Measurements from ENCODE around the gene SHMT1.
A peak's percentile ranks its signal among the peaks of the same experiment; 100 is the strongest.
"Not testable (repeated sequence)": the region's sequence is repeated elsewhere in the genome, so short reads cannot be mapped to it uniquely, and the experiment has no call there.

SHMT1 gene

DNA sequence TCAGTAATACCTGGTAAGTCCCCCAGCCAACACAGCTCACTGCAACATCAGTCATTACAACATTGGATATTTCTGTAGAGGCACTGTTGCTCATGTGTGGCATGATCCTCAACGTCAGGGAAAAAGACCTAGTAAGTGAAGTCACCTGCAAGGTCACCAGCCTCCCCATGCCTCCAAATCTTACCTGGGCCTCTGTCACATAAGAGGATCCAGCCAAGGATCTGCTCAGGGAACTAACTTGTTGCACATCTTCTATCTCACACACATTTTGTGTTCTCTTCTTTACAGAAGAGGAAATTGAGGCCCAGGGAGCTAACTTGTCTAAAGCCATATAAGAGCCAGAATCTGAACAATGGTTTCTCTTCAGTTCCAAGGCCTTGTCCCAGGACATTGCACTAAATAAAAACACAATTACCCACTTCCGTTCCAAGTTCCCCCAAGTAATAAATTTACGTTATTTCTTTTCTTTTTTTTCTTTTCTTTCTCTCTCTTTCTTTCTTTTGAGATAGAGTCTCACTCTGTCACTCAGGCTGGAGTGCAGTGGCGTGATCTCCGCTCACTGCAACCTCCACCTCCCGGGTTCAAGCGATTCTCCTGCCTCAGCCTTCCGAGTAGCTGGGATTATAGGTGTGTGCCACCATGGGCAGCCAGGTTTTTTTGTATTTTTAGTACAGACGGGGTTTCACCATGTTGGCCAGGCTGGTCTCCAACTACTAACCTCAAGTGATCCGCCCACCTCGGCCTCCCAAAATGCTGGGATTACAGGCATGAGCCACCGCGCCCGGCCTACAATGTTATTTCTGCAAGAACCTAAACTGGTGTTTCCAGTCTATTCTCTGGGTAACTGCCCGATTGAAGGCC lies 1.3 kb downstream of the SHMT1 start:
- Histone ChIP-seq H3K9ac (ENCODE audit: low read length in 5 of 5) (peak overlapping the region; percentile 46 to 93 (median 79)), H3K4me3 (ENCODE audit: low read depth in 1 of 5, low read length in 5 of 5) (peak overlapping the region; percentile 73 to 86 (median 83)), H3K9me3 (ENCODE audit: control insufficient read depth in 5 of 5, low read length in 5 of 5) (no peaks in the 10 kb centered on the region), H3K27me3 (ENCODE audit: control insufficient read depth in 5 of 5, insufficient read depth in 4 of 5, low read length in 5 of 5) (no peaks in the 10 kb centered on the region), H3K4me1 (ENCODE audit: control insufficient read depth in 5 of 5, insufficient read depth in 5 of 5, low read length in 5 of 5) (peaks cover 1 to 44% (median 33%) of the 10 kb centered on the region in 5 donors), H3K27ac (ENCODE audit: low read depth, low read length) (peak overlapping the region; percentile 96), H3K36me3 (ENCODE audit: control insufficient read depth in 5 of 5, insufficient read depth in 5 of 5, low read length in 5 of 5) (peaks cover 0 to 7% (median 2%) of the 10 kb centered on the region in 5 donors)

GRCh38 chr17:18360518-18360917 lies 2.8 kb downstream of the SHMT1 start:
- Histone ChIP-seq H3K9ac (ENCODE audit: low read length in 5 of 5) (no peak overlapping the region), H3K27ac (ENCODE audit: low read depth, low read length) (peak overlapping the region; percentile 96)

GRCh38 chr17:18356624-18357023 lies 6.7 kb downstream of the SHMT1 start:
- Histone ChIP-seq H3K27me3 (ENCODE audit: control insufficient read depth in 5 of 5, insufficient read depth in 4 of 5, low read length in 5 of 5) (no peaks in the 10 kb centered on the region), H3K9me3 (ENCODE audit: control insufficient read depth in 5 of 5, low read length in 5 of 5) (no peaks in the 10 kb centered on the region), H3K27ac (ENCODE audit: low read depth, low read length) (peak overlapping the region; percentile 79), H3K4me1 (ENCODE audit: control insufficient read depth in 5 of 5, insufficient read depth in 5 of 5, low read length in 5 of 5) (peaks cover 0 to 32% (median 25%) of the 10 kb centered on the region in 5 donors), H3K9ac (ENCODE audit: low read length in 5 of 5) (peak overlapping the region in 1 of 5 donors; percentile 53), H3K36me3 (ENCODE audit: control insufficient read depth in 5 of 5, insufficient read depth in 5 of 5, low read length in 5 of 5) (peaks cover 5 to 39% (median 23%) of the 10 kb centered on the region in 5 donors), H3K4me3 (ENCODE audit: low read depth in 1 of 5, low read length in 5 of 5) (no peak overlapping the region)

More at GRCh38 chr17:18360518-18360917, 2.8 kb downstream of the SHMT1 start:
- Histone ChIP-seq H3K9me3 (ENCODE audit: control insufficient read depth in 5 of 5, low read length in 5 of 5) (no peaks in the 10 kb centered on the region), H3K36me3 (ENCODE audit: control insufficient read depth in 5 of 5, insufficient read depth in 5 of 5, low read length in 5 of 5) (peaks cover 0 to 8% (median 2%) of the 10 kb centered on the region in 5 donors), H3K4me1 (ENCODE audit: control insufficient read depth in 5 of 5, insufficient read depth in 5 of 5, low read length in 5 of 5) (peaks cover 1 to 53% (median 45%) of the 10 kb centered on the region in 5 donors), H3K27me3 (ENCODE audit: control insufficient read depth in 5 of 5, insufficient read depth in 4 of 5, low read length in 5 of 5) (no peaks in the 10 kb centered on the region), H3K4me3 (ENCODE audit: low read depth in 1 of 5, low read length in 5 of 5) (no peak overlapping the region)

- Histone ChIP-seq H3K4me3 (ENCODE audit: low read depth in 1 of 5, low read length in 5 of 5) (no peak overlapping the region), H3K27me3 (ENCODE audit: control insufficient read depth in 5 of 5, insufficient read depth in 4 of 5, low read length in 5 of 5) (no peaks in the 10 kb centered on the region), H3K4me1 (ENCODE audit: control insufficient read depth in 5 of 5, insufficient read depth in 5 of 5, low read length in 5 of 5) (peaks cover 0 to 18% (median 14%) of the 10 kb centered on the region in 5 donors), H3K9ac (ENCODE audit: low read length in 5 of 5) (no peak overlapping the region), H3K36me3 (ENCODE audit: control insufficient read depth in 5 of 5, insufficient read depth in 5 of 5, low read length in 5 of 5) (peaks cover 5 to 51% (median 35%) of the 10 kb centered on the region in 5 donors), H3K27ac (ENCODE audit: low read depth, low read length) (no peak overlapping the region), H3K9me3 (ENCODE audit: control insufficient read depth in 5 of 5, low read length in 5 of 5) (no peaks in the 10 kb centered on the region)
These were observed 9.8 kb downstream of the SHMT1 start for GRCh38 chr17:18353541-18353940.

DNA sequence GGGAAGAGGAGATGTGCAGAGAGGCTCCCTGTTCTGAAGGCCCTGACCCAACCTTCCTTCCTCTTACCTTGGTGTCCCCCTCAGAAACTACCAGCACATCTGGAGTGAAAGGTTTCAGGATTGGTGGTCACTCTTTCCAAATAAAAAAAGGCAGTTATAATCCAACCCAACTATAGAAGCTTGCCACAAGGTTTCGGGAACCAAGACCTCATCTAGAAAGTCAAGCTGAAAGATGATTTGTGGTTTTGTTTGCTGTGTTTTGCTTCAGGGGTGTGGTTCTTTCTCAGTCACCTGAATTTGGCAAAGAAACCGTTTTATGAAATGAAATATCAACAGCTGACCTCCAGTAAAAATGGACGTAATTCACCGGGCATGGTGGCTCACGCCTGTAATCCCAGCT lies 19.3 kb downstream of the SHMT1 start:
- H3K9me3 ChIP-seq (ENCODE audit: control insufficient read depth in 5 of 5, low read length in 5 of 5), result no peaks in the 10 kb centered on the region
- no peak overlapping the region for H3K27ac ChIP-seq (ENCODE audit: low read depth, low read length)
- peaks cover 13 to 87% (median 81%) of the 10 kb centered on the region in 5 donors for H3K36me3 ChIP-seq (ENCODE audit: control insufficient read depth in 5 of 5, insufficient read depth in 5 of 5, low read length in 5 of 5)
- H3K9ac ChIP-seq (ENCODE audit: low read length in 5 of 5), result no peak overlapping the region
- no peaks in the 10 kb centered on the region for H3K4me1 ChIP-seq (ENCODE audit: control insufficient read depth in 5 of 5, insufficient read depth in 5 of 5, low read length in 5 of 5)
- H3K4me3 ChIP-seq (ENCODE audit: low read depth in 1 of 5, low read length in 5 of 5), result no peak overlapping the region
- no peaks in the 10 kb centered on the region for H3K27me3 ChIP-seq (ENCODE audit: control insufficient read depth in 5 of 5, insufficient read depth in 4 of 5, low read length in 5 of 5)

DNA sequence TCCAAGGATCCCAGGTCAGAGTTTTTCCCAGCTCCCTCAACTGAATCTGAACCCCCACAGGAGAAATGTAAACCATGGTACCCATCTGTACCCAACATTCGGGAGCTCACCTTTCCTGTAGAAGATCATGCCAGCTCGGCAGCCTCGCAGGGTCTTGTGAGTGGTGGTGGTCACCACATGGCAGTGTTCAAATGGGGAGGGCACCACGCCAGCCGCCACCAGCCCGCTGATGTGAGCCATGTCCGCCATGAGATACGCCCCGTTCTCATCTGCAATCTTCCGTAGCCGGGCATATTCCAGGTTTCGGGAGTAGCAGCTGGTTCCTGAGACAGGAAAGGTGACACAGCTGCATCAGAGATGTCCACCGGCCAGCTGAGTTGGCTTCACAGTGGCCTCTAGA lies 23.4 kb downstream of the SHMT1 start:
- no peaks in the 10 kb centered on the region for H3K9me3 ChIP-seq (ENCODE audit: control insufficient read depth in 5 of 5, low read length in 5 of 5)
- H3K36me3 ChIP-seq (ENCODE audit: control insufficient read depth in 5 of 5, insufficient read depth in 5 of 5, low read length in 5 of 5), result peaks cover 7 to 71% (median 66%) of the 10 kb centered on the region in 5 donors
- no peaks in the 10 kb centered on the region for H3K4me1 ChIP-seq (ENCODE audit: control insufficient read depth in 5 of 5, insufficient read depth in 5 of 5, low read length in 5 of 5)
- no peak overlapping the region for H3K27ac ChIP-seq (ENCODE audit: low read depth, low read length)
- H3K9ac ChIP-seq (ENCODE audit: low read length in 5 of 5), result no peak overlapping the region
- no peaks in the 10 kb centered on the region for H3K27me3 ChIP-seq (ENCODE audit: control insufficient read depth in 5 of 5, insufficient read depth in 4 of 5, low read length in 5 of 5)
- H3K4me3 ChIP-seq (ENCODE audit: low read depth in 1 of 5, low read length in 5 of 5), result no peak overlapping the region

- not testable (repeated sequence) for H3K4me1 ChIP-seq (ENCODE audit: control insufficient read depth in 5 of 5, insufficient read depth in 5 of 5, low read length in 5 of 5); H3K27me3 ChIP-seq (ENCODE audit: control insufficient read depth in 5 of 5, insufficient read depth in 4 of 5, low read length in 5 of 5); H3K4me3 ChIP-seq (ENCODE audit: low read depth in 1 of 5, low read length in 5 of 5); H3K9me3 ChIP-seq (ENCODE audit: control insufficient read depth in 5 of 5, low read length in 5 of 5); H3K9ac ChIP-seq (ENCODE audit: low read length in 5 of 5); H3K27ac ChIP-seq (ENCODE audit: low read depth, low read length)
- peaks cover 5 to 72% (median 66%) of the 10 kb centered on the region in 5 donors for H3K36me3 ChIP-seq (ENCODE audit: control insufficient read depth in 5 of 5, insufficient read depth in 5 of 5, low read length in 5 of 5)
These were observed 25.2 kb downstream of the SHMT1 start for GRCh38 chr17:18338158-18338557.

DNA sequence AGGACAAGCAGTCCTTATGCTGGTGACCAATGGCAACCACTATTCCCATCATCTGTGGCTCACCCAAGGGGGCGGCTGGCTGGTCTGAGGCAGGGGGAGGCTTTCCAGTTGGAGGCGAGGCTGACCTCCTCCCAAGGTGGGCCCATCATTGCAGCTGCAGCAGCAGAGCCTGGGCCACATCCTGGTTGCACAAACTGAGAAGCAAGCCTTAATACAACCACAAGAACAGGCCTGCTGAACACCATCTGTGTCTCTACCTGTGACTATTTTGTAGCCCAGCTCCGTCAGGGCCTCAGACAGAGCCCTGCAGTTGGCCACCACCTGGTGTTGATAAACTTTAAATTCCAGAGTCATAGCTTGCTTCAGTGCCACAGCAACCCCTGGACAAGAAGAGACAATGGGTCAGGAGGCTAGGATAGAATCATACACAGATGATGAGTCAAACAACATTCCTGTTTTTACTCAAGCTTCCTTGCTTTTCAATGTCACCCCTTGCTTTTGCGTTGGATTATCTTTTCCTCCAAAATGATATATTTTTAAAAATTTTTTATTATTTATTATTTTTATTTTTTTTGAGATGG lies 30.4 kb downstream of the SHMT1 start:
- no peak overlapping the region for H3K9ac ChIP-seq (ENCODE audit: low read length in 5 of 5)
- H3K27me3 ChIP-seq (ENCODE audit: control insufficient read depth in 5 of 5, insufficient read depth in 4 of 5, low read length in 5 of 5), result no peaks in the 10 kb centered on the region
- H3K4me1 ChIP-seq (ENCODE audit: control insufficient read depth in 5 of 5, insufficient read depth in 5 of 5, low read length in 5 of 5), result no peaks in the 10 kb centered on the region
- no peak overlapping the region for H3K4me3 ChIP-seq (ENCODE audit: low read depth in 1 of 5, low read length in 5 of 5)
- H3K9me3 ChIP-seq (ENCODE audit: control insufficient read depth in 5 of 5, low read length in 5 of 5), result no peaks in the 10 kb centered on the region
- peaks cover 0 to 87% (median 78%) of the 10 kb centered on the region in 5 donors for H3K36me3 ChIP-seq (ENCODE audit: control insufficient read depth in 5 of 5, insufficient read depth in 5 of 5, low read length in 5 of 5)
- no peak overlapping the region for H3K27ac ChIP-seq (ENCODE audit: low read depth, low read length)

DNA sequence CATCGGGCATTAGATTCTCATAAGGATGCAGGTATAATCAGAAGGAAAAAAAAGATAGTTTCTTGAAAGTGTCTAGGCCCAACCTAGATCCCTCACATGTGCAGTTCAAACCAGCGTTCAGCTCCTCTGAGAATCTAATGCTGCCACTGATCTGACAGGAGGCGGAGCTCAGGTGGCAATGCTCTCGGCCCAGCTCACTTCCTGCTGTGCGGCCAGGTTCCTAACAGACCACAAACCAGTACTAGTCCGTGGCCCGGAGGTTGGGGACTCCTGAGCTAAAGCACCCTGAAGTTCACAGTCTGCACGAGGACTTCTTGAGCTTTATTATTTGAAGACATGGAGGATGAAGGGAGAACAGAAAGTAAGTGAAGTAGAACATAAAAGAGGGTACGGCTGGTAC lies 31.5 kb downstream of the SHMT1 start:
- Histone ChIP-seq H3K27me3 (ENCODE audit: control insufficient read depth in 5 of 5, insufficient read depth in 4 of 5, low read length in 5 of 5) (no peaks in the 10 kb centered on the region), H3K36me3 (ENCODE audit: control insufficient read depth in 5 of 5, insufficient read depth in 5 of 5, low read length in 5 of 5) (peaks cover 0 to 92% (median 81%) of the 10 kb centered on the region in 5 donors), H3K9ac (ENCODE audit: low read length in 5 of 5) (no peak overlapping the region), H3K4me1 (ENCODE audit: control insufficient read depth in 5 of 5, insufficient read depth in 5 of 5, low read length in 5 of 5) (no peaks in the 10 kb centered on the region), H3K9me3 (ENCODE audit: control insufficient read depth in 5 of 5, low read length in 5 of 5) (no peaks in the 10 kb centered on the region), H3K27ac (ENCODE audit: low read depth, low read length) (no peak overlapping the region), H3K4me3 (ENCODE audit: low read depth in 1 of 5, low read length in 5 of 5) (no peak overlapping the region)

GRCh38 chr17:18328643-18329204 lies 34.6 kb downstream of the SHMT1 start:
- H3K4me3 ChIP-seq (ENCODE audit: low read depth in 1 of 5, low read length in 5 of 5), result no peak overlapping the region
- H3K36me3 ChIP-seq (ENCODE audit: control insufficient read depth in 5 of 5, insufficient read depth in 5 of 5, low read length in 5 of 5), result peaks cover 0 to 89% (median 84%) of the 10 kb centered on the region in 5 donors

More at GRCh38 chr17:18328643-18329204, 34.6 kb downstream of the SHMT1 start:
- Histone ChIP-seq H3K27ac (ENCODE audit: low read depth, low read length) (no peak overlapping the region), H3K4me1 (ENCODE audit: control insufficient read depth in 5 of 5, insufficient read depth in 5 of 5, low read length in 5 of 5) (peaks cover 0 to 3% (median 0%) of the 10 kb centered on the region in 5 donors), H3K9ac (ENCODE audit: low read length in 5 of 5) (no peak overlapping the region), H3K9me3 (ENCODE audit: control insufficient read depth in 5 of 5, low read length in 5 of 5) (no peaks in the 10 kb centered on the region), H3K27me3 (ENCODE audit: control insufficient read depth in 5 of 5, insufficient read depth in 4 of 5, low read length in 5 of 5) (no peaks in the 10 kb centered on the region)
